Activated CD4-positive, alpha-beta T cell treated with anti-CD3 and anti-CD28 coated beads for 36 hours (primary cell): ENCODE data around the gene BPHL. TPM values are rescaled to one million over a fixed set of nuclear protein-coding genes. Genes with fewer than 3 reads are reported as not detected.
"Not testable (repeated sequence)": the region's sequence is repeated elsewhere in the genome, so short reads cannot be mapped to it uniquely, and the experiment has no call there.

Source experiments
- ATAC-seq: fragments of 200-7000 bp; cut with Tn5 transposase; one replicate; pipeline ENCODE4 v1.10.0; 2021; ENCODE audit warnings: mild to moderate bottlenecking, moderate library complexity
- CTCF ChIA-PET: fragments of 350-600 bp; sonication (Branson Sonifier 250); formaldehyde crosslinking; loops from one replicate; lab custom pipeline; 2021; ENCODE audit warnings: antibody characterized with exemption; lab: Charles Lee
- POLR2A ChIA-PET: fragments of 350-600 bp; sonication (Branson Sonifier 250); formaldehyde crosslinking; loops from one replicate; lab custom pipeline; 2021; ENCODE audit warnings: antibody characterized with exemption, inconsistent platforms; lab: Charles Lee
- DNase-seq: peaks from one replicate; pipeline ENCODE4 v3.0.0-alpha.2; 2020
- H3K27ac Mint-ChIP-seq: one replicate; pipeline ENCODE4 v1.8.0; 2021; ENCODE audit warnings: mixed read lengths
- H3K27me3 Mint-ChIP-seq: one replicate; pipeline ENCODE4 v1.8.0; 2021; ENCODE audit warnings: mixed read lengths
- H3K36me3 Mint-ChIP-seq: one replicate; pipeline ENCODE4 v1.8.0; 2021; ENCODE audit warnings: low read depth, mixed read lengths
- H3K4me1 Mint-ChIP-seq: one replicate; pipeline ENCODE4 v1.8.0; 2021; ENCODE audit warnings: mixed read lengths
- H3K4me3 Mint-ChIP-seq: one replicate; pipeline ENCODE4 v1.8.0; 2021; ENCODE audit warnings: mild to moderate bottlenecking, moderate library complexity, mixed read lengths
- H3K9me3 Mint-ChIP-seq: one replicate; pipeline ENCODE4 v1.8.0; 2021; ENCODE audit warnings: low read depth, mixed read lengths
- intact Hi-C, 2 experiments: fragments of 100-400 bp; cut with DNase I in 1 of 2; cut with micrococcal nuclease in 1 of 2; formaldehyde crosslinking; loops; one replicate each; pipeline versions ENCODE4 v1.14.2 to v1.15.1; 2022 to 2024; cut with DNase I, micrococcal nuclease
- total RNA-seq, 2 experiments: library from RNA; stranded (reverse); gene quantifications; one replicate each; pipeline ENCODE4 v1.2.3, GENCODE V29; 2021

The BPHL gene
- total RNA-seq, 2 experiments from 2014 or later = 15.8 to 16.7 TPM

DNA sequence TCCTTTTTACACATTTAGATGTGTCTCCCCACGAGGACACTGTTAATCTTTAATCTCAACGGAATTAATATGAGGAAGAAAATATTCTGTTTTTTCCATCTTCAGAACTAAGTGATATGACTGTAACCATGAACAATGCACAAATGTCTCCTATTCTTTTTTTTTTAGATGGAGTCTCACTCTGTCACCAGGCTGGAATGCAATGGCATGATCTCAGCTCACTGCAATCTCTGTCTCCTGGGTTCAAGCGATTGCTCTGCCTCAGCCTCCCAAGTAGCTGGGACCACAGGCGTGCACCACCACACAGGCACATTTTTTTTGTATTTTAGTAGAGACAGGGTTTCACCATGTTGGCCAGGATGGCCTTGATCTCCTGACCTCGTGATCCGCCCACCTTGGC is 19.4 kb downstream of the BPHL start:
- ATAC-seq, DNase-seq, H3K9me3 Mint-ChIP-seq, intact Hi-C loops, POLR2A ChIA-PET, H3K4me1 Mint-ChIP-seq, H3K4me3 Mint-ChIP-seq, H3K27me3 Mint-ChIP-seq, H3K27ac Mint-ChIP-seq: not testable (repeated sequence)
- H3K36me3 Mint-ChIP-seq = peaks cover 28% of the 10 kb centered on the region
- CTCF ChIA-PET = interaction anchor here (0.6 to 0.7 kb wide), 2 partner anchors 100 to 335 kb away, joined by 3 read pairs; no protein-coding TSS in a partner anchor

DNA sequence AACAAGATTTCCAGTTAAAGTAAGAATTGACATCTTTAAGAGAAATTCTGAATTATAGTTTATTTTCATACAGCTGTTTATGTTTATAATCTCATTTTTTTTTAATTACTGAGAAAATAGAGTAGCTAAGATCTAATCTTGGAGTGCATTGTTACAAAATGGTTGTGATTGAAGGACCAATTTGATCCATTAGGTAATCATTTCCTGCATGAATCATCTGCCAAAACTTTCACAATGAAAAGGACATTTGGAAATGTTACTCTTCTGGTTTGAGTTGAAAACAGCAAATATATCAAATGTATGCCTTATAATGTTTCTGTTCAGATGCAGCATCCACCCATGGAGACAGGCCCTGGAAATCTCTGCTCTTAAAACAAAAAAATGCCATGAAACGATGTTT is 19.8 kb downstream of the BPHL start:
- ATAC-seq (no peak), DNase-seq (no peak)
- H3K4me1 Mint-ChIP-seq = peaks cover 7% of the 10 kb centered on the region
- H3K27me3 Mint-ChIP-seq = no peaks in the 10 kb centered on the region
- H3K27ac Mint-ChIP-seq = no peak overlapping the region
- no peak overlapping the region for H3K4me3 Mint-ChIP-seq
- intact Hi-C loops = no loop called here
- H3K36me3 Mint-ChIP-seq = peaks cover 28% of the 10 kb centered on the region
- ChIA-PET CTCF (interaction anchor here (0.6 to 0.9 kb wide), 5 partner anchors 71 to 840 kb away, joined by 3 read pairs; no protein-coding TSS in a partner anchor), POLR2A (no interaction called here)
- no peaks in the 10 kb centered on the region for H3K9me3 Mint-ChIP-seq

DNA sequence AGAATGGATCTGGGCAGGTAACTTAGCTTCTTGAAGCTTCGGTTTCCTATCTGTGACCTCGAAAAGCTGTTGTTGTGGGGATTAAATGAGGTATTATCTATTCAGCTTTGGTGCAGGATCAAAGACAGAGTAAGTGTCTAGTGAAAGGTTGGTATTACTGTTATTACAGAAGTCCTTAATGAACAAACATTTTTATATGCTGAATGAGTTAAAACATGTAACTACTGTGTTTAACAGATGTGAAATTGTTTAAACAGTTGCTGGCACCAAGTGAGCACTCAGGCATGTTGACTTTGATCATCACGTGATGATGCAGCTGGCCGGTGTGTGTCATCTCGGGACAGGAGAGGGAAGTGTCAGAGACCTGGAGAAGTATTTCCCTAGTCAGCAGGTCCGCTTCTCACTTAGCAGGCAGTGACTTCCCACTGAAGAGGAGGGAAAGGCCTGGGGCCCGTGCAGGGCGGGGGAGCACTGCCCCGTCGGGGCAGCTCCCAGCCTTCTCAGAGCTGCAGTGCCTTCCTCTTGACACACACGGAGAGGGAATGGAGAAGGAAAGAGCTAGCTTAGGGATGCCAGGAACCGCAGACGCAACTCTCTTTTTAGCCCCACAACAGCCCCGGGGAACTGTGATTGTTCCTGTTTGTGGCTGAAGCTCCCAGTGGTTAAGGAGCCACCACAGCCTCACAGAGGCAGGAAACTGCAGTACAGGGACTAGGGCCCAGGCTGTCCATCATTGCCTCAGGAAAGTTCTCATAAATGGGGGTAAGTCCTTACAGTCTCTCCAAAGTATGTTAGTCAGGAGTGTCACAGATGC is 20.8 kb downstream of the BPHL start:
- H3K9me3 Mint-ChIP-seq = no peaks in the 10 kb centered on the region
- no peak overlapping the region for H3K27ac Mint-ChIP-seq
- no peaks in the 10 kb centered on the region for H3K27me3 Mint-ChIP-seq
- ChIA-PET CTCF (interaction anchor here (0.6 to 0.9 kb wide), 3 partner anchors 61 to 839 kb away, joined by 3 read pairs; no protein-coding TSS in a partner anchor), POLR2A (no interaction called here)
- H3K36me3 Mint-ChIP-seq = peaks cover 30% of the 10 kb centered on the region
- DNase-seq (no peak), ATAC-seq (no peak)
- intact Hi-C loops = no loop called here
- peaks cover 7% of the 10 kb centered on the region for H3K4me1 Mint-ChIP-seq
- no peak overlapping the region for H3K4me3 Mint-ChIP-seq

DNA sequence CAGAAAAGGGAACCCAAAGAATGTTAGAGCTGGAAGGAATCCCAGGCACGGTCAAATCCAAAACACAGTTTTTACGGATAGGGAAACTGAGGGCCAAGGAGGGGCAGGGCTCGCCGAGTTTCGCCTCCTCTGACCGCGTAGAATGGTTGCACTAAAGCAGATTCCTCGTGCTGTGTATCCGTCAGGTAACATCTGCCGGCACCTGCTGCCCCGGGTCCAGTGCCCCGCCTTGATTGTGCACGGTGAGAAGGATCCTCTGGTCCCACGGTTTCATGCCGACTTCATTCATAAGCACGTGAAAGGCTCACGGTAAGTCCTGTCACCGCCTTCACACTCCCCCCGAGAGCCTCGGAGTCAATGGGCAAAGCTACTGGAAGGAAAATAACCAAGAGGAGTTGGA is 21.7 kb downstream of the BPHL start:
- ATAC-seq = no peak
- peaks cover 32% of the 10 kb centered on the region for H3K36me3 Mint-ChIP-seq
- no peaks in the 10 kb centered on the region for H3K9me3 Mint-ChIP-seq
- intact Hi-C loops = no loop called here
- ChIA-PET CTCF (interaction anchor here (0.6 to 1.8 kb wide), 2 partner anchors 12 to 60 kb away, joined by 3 to 5 read pairs; no protein-coding TSS in a partner anchor), POLR2A (no interaction called here)
- no peak overlapping the region for H3K4me3 Mint-ChIP-seq
- peaks cover 7% of the 10 kb centered on the region for H3K4me1 Mint-ChIP-seq
- no peak for DNase-seq
- H3K27me3 Mint-ChIP-seq = no peaks in the 10 kb centered on the region
- no peak overlapping the region for H3K27ac Mint-ChIP-seq

DNA sequence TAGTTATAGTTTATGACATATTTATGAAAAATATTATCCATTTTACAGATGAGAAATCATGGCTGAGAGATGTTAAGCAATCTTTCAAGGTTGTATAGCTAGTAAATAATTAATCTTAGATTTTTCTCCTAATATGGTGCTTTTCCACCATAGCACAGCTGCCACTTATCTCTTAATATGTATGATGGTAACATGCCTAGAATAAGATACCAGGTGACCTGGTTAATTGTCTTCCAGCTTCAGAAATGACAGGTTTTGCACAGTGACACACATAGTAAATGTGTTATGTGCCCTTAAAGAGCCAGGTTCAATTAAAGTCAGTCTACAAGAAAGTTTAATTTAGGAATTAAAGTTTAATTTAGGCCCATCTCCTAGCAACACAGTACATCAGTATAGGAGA is 24.0 kb downstream of the BPHL start:
- H3K36me3 Mint-ChIP-seq = peaks cover 32% of the 10 kb centered on the region
- H3K9me3 Mint-ChIP-seq = no peaks in the 10 kb centered on the region
- H3K4me1 Mint-ChIP-seq = peaks cover 7% of the 10 kb centered on the region
- H3K4me3 Mint-ChIP-seq = no peak overlapping the region
- H3K27ac Mint-ChIP-seq = no peak overlapping the region
- intact Hi-C loops = no loop called here
- ChIA-PET CTCF (interaction anchor here (1.1 kb wide), 2 partner anchors 38 to 108 kb away, joined by 3 to 5 read pairs; no protein-coding TSS in a partner anchor), POLR2A (no interaction called here)
- no peaks in the 10 kb centered on the region for H3K27me3 Mint-ChIP-seq
- no peak for DNase-seq
- no peak for ATAC-seq

DNA sequence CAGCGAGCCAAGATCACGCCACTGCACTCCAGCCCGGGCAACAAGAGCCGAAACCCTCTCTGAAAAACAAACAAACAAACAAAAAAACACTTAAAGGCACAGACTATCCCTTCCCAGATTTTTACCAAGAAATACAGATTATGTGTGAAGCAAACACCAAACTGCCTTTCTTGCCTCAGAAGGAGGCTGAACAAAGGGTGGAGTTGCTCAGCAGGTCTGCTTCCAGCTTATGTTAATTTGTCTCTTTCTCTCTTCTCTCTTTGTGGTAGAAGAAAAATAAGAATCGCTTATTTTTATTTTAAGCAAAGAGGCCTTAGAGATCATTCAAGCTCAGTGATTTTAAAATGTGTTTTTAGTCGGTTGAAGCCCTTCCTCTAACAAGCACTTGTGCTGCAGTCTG is 24.6 kb downstream of the BPHL start:
- Mint-ChIP-seq H3K27ac (no peak overlapping the region), H3K4me1 (peaks cover 7% of the 10 kb centered on the region), H3K9me3 (no peaks in the 10 kb centered on the region), H3K36me3 (peaks cover 27% of the 10 kb centered on the region), H3K4me3 (no peak overlapping the region), H3K27me3 (no peaks in the 10 kb centered on the region)
- ATAC-seq = no peak
- intact Hi-C loops = no loop called here
- CTCF ChIA-PET = interaction anchor here (1.1 kb wide), 2 partner anchors 22 to 38 kb away, joined by 3 read pairs; no protein-coding TSS in a partner anchor
- no peak for DNase-seq
- POLR2A ChIA-PET = no interaction called here

DNA sequence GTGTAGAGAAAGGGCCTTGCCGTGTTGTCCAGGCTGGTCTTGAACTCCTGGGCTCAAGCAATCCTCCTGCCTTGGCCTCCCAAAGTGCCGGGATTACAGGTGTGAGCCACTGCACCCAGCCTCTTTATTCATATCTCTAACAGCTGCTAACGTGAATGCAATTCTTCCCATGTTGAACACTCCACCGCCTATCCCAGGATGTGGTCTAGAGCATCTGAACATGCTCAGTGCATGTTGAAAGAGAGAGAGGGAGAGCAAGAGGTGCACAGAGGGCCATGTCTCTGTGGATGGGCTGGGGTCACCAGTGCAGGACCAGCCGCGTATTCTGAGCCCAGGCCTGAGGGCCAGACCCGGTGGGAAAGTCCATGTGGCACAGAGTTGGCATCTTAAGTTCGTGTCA is 26.1 kb downstream of the BPHL start:
- H3K36me3 Mint-ChIP-seq = peaks cover 22% of the 10 kb centered on the region
- intact Hi-C loops = no loop called here
- ATAC-seq (no peak), DNase-seq (no peak)
- H3K27ac Mint-ChIP-seq = no peak overlapping the region
- CTCF ChIA-PET = no interaction called here
- H3K4me3 Mint-ChIP-seq = no peak overlapping the region
- POLR2A ChIA-PET = no interaction called here
- no peaks in the 10 kb centered on the region for H3K27me3 Mint-ChIP-seq
- no peaks in the 10 kb centered on the region for H3K4me1 Mint-ChIP-seq
- H3K9me3 Mint-ChIP-seq = no peaks in the 10 kb centered on the region

DNA sequence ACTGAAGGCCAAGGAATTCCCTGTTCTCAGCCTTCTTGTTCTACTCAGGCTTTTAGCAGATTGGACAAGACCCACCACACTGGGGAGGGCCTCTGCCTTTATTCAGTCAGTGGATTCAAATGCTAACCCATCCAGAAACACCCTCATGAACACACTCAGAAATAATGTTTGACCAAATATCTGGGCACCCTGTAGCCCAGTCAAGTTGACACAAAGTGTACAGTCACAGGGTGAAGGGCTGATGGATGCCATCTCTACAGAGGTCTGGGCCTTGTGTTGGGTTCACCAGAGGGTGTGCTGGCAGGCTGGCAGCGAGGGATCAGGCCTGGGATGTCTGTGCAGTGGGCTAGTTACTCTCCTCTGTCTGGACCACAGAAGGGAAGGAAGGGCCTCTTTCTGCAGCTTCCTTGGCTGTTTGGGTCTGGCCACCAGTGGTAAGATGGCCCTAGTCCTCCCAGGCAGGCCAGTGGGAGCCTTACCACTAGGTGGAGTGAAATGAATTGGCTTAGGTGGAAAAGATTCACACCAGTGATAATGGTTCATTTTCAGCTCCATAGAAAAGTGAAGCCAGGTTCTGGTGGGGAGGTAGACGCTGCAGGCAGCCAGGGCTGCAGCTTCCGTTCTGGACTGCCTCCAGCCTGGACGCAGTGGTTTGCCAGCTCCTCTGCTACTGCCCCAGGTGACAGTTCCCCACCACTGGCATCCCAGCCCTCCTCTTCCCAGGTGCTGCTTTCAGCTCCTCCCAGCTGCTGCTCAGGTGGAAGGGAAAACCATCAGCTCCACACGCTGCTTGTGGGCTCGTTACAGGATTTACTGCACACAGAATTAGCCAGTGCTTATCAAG is 29.6 kb downstream of the BPHL start:
- H3K27me3 Mint-ChIP-seq = no peaks in the 10 kb centered on the region
- intact Hi-C loops = no loop called here
- ChIA-PET CTCF (interaction anchor here (0.5 to 1.6 kb wide), 3 partner anchors 103 to 833 kb away, joined by 3 to 7 read pairs (median 3); no protein-coding TSS in a partner anchor), POLR2A (no interaction called here)
- no peak for ATAC-seq
- H3K4me3 Mint-ChIP-seq = no peak overlapping the region
- H3K4me1 Mint-ChIP-seq = no peaks in the 10 kb centered on the region
- H3K27ac Mint-ChIP-seq = no peak overlapping the region
- DNase-seq = no peak
- H3K9me3 Mint-ChIP-seq = no peaks in the 10 kb centered on the region
- H3K36me3 Mint-ChIP-seq = peaks cover 13% of the 10 kb centered on the region

DNA sequence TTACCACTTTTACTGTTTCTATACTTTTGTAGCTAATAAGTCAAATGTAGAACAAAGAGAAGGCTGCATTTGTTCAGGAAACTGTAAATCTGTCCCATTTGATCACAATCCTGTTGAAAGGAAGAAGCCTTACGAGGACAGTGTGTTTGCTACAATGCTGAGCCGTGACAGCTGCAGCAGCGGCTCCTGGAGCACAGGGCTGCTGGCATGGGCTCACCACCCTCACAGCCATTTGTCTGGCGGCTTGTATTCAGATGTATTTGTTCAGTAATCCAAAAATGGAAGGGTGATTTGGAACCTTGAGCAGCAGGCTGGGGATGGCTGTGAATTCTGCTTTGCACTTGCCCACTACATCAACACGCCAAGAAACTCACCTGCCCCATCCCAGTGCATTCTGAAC is 33.2 kb downstream of the BPHL start:
- peaks cover 4% of the 10 kb centered on the region for H3K27me3 Mint-ChIP-seq
- ChIA-PET POLR2A (no interaction called here), CTCF (interaction anchor here (1.1 to 1.6 kb wide), 3 partner anchors 11 to 580 kb away, joined by 3 to 6 read pairs (median 3); no protein-coding TSS in a partner anchor)
- H3K27ac Mint-ChIP-seq = no peak overlapping the region
- H3K36me3 Mint-ChIP-seq = peaks cover 5% of the 10 kb centered on the region
- H3K4me1 Mint-ChIP-seq = peaks cover 2% of the 10 kb centered on the region
- H3K4me3 Mint-ChIP-seq = no peak overlapping the region
- intact Hi-C loops = no loop called here
- no peaks in the 10 kb centered on the region for H3K9me3 Mint-ChIP-seq
- ATAC-seq (no peak), DNase-seq (no peak)

DNA sequence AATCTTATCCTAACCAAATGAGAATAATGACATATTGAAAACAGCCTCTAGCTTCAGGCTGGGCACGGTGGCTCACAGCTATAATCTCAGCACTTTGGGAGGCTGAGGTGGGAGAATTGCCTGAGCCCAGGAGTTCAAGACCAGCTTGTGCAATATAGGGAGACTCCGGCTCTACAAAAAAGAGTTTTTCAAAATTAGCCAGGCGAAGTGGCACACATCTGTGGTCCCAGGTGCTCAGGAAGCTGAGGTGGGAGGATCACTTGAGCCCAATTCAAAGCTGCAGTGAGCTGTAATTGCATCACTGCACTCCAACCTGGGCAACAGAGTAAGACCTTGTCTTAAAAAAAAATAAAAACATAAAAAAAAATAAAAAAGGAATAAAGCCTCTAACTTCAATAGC is 34.2 kb downstream of the BPHL start:
- DNase-seq (no peak), ATAC-seq (no peak)
- CTCF ChIA-PET = no interaction called here
- Mint-ChIP-seq H3K27ac (no peak overlapping the region), H3K4me1 (peaks cover 4% of the 10 kb centered on the region), H3K27me3 (peaks cover 7% of the 10 kb centered on the region), H3K9me3 (no peaks in the 10 kb centered on the region), H3K36me3 (peaks cover 2% of the 10 kb centered on the region), H3K4me3 (no peak overlapping the region)
- POLR2A ChIA-PET = no interaction called here
- intact Hi-C loops = no loop called here

DNA sequence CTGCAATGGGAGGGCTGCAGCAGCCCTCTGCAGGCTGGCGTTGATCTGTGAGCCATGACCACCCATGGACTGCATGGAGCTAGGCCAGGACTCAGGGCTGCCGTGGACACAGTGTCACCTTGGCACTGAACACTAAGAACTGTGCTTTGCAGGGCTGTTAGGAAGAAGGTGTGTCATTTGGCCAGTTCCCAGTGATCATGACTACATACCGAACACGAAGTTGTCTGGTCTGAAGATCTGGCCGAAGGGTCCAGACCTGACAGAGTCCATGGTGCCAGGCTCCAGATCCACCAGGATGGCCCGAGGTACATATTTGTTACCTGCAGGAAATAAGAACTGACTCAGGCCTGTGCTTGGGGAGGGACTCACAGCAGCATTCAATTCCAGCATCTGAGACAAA is 36.9 kb downstream of the BPHL start:
- H3K9me3 Mint-ChIP-seq, H3K4me3 Mint-ChIP-seq, ATAC-seq, DNase-seq, H3K36me3 Mint-ChIP-seq, H3K27ac Mint-ChIP-seq, CTCF ChIA-PET: not testable (repeated sequence)
- POLR2A ChIA-PET = interaction anchor here (0.6 kb wide), 1 partner anchor 299 kb away, joined by 4 read pairs; no protein-coding TSS in a partner anchor
- intact Hi-C loops = loop anchor here in 1 of 2 experiments (5.0 kb wide), 1 partner anchor 102 kb away; the partner anchor contains the start of gene PSMG4
- Mint-ChIP-seq H3K27me3 (peaks cover 13% of the 10 kb centered on the region), H3K4me1 (peaks cover 15% of the 10 kb centered on the region)
